Measurements from ENCODE around the gene TM9SF4. TPM values are rescaled to one million over a fixed set of nuclear protein-coding genes. Genes with fewer than 3 reads are reported as not detected.

TM9SF4 gene
- total RNA-seq, 1 donor from 2014 or later: 106 TPM

DNA sequence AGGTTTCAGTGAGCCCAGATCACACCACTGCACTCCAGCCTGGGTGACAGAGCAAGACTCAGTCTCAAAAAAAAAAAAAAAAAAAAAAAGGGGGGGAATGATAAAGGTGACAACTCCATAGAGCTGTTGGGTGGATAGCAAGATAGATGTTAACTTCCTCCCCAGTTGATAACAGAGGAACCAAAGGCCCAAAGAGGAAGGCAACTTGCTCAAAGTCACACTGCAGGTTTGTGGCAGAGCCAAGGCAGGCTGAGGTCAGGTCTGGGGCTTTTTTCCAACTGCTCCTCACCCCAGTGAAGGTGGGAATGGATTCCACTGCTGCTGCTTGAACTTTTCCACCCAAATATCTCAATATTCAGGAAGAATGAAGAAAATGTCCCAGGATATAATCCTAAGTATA is 30.7 kb upstream of the TM9SF4 start:
- TF ChIP-seq, protein P1, sequence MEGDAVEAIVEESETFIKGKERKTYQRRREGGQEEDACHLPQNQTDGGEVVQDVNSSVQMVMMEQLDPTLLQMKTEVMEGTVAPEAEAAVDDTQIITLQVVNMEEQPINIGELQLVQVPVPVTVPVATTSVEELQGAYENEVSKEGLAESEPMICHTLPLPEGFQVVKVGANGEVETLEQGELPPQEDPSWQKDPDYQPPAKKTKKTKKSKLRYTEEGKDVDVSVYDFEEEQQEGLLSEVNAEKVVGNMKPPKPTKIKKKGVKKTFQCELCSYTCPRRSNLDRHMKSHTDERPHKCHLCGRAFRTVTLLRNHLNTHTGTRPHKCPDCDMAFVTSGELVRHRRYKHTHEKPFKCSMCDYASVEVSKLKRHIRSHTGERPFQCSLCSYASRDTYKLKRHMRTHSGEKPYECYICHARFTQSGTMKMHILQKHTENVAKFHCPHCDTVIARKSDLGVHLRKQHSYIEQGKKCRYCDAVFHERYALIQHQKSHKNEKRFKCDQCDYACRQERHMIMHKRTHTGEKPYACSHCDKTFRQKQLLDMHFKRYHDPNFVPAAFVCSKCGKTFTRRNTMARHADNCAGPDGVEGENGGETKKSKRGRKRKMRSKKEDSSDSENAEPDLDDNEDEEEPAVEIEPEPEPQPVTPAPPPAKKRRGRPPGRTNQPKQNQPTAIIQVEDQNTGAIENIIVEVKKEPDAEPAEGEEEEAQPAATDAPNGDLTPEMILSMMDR (IDR thresholded peaks at IDR 0.05; ENCODE audit: partially characterized antibody, unreplicated experiment): no peak
- Mint-ChIP-seq H3K27ac (ENCODE audit: unreplicated experiment) (no peak overlapping the region), H3K9me3 (ENCODE audit: unreplicated experiment) (peaks cover 8% of the 10 kb centered on the region), H3K36me3 (ENCODE audit: unreplicated experiment) (peaks cover 11% of the 10 kb centered on the region), H3K27me3 (ENCODE audit: unreplicated experiment) (peaks cover 6% of the 10 kb centered on the region), H3K4me3 (ENCODE audit: unreplicated experiment) (no peak overlapping the region), H3K4me1 (ENCODE audit: low read depth, unreplicated experiment) (no peaks in the 10 kb centered on the region)
- no peak for DNase-seq

DNA sequence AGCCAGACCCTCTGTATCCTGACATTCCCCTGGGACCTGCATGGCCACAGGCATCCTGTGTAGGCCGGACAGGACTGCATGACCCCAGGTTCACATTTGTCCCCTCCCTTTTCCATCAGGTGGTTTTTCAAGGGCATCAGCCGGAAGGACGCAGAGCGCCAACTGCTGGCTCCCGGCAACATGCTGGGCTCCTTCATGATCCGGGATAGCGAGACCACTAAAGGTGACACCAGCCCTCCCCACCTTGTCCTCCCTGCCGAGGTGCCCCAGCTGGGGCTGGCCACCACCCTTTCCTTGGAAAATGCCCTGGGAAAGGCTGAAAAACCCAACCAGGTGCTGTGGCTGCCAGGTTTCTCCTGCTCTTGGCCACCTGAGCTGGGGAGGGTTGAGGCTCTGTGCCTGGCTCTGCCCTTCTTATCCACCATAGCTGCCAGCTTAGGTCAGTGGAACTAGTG is 29.8 kb upstream of the TM9SF4 start:
- no peak for DNase-seq
- H3K36me3 Mint-ChIP-seq (ENCODE audit: unreplicated experiment): peaks cover 11% of the 10 kb centered on the region
- TF ChIP-seq, protein P1 (IDR thresholded peaks at IDR 0.05; ENCODE audit: partially characterized antibody, unreplicated experiment): no peak
- peaks cover 6% of the 10 kb centered on the region for H3K27me3 Mint-ChIP-seq (ENCODE audit: unreplicated experiment)
- no peak overlapping the region for H3K4me3 Mint-ChIP-seq (ENCODE audit: unreplicated experiment)
- no peak overlapping the region for H3K27ac Mint-ChIP-seq (ENCODE audit: unreplicated experiment)
- no peaks in the 10 kb centered on the region for H3K4me1 Mint-ChIP-seq (ENCODE audit: low read depth, unreplicated experiment)
- H3K9me3 Mint-ChIP-seq (ENCODE audit: unreplicated experiment): peaks cover 8% of the 10 kb centered on the region

GRCh38 chr20:32080783-32081182 is 28.7 kb upstream of the TM9SF4 start:
- DNase-seq: no peak
- H3K4me3 Mint-ChIP-seq (ENCODE audit: unreplicated experiment): no peak overlapping the region
- H3K9me3 Mint-ChIP-seq (ENCODE audit: unreplicated experiment): peaks cover 5% of the 10 kb centered on the region
- H3K36me3 Mint-ChIP-seq (ENCODE audit: unreplicated experiment): peaks cover 6% of the 10 kb centered on the region
- no peaks in the 10 kb centered on the region for H3K4me1 Mint-ChIP-seq (ENCODE audit: low read depth, unreplicated experiment)
- H3K27me3 Mint-ChIP-seq (ENCODE audit: unreplicated experiment): peaks cover 8% of the 10 kb centered on the region
- TF ChIP-seq, protein P1 (IDR thresholded peaks at IDR 0.05; ENCODE audit: partially characterized antibody, unreplicated experiment): no peak
- no peak overlapping the region for H3K27ac Mint-ChIP-seq (ENCODE audit: unreplicated experiment)

DNA sequence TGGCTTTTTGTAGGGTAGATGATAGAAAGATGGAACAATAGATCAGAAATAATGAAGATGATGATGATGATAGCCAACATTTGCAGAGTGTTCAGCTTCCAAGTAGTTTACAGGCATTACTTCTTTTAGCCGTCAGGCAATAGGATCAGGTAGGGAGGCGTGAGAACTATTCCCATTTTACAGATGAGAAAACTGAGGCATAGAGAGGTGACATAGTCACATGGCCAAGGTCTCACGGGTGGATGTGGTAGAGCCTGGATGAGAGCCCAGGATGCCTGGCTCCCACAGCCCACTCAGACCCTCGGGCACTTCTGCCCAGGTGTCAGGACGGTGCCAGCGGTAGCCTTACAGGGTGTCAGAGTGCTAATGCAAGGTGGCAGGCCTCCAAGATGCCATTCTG is 26.0 kb upstream of the TM9SF4 start:
- H3K27ac Mint-ChIP-seq (ENCODE audit: unreplicated experiment): peak overlapping the region; percentile 36
- H3K36me3 Mint-ChIP-seq (ENCODE audit: unreplicated experiment): peaks cover 6% of the 10 kb centered on the region
- H3K4me3 Mint-ChIP-seq (ENCODE audit: unreplicated experiment): no peak overlapping the region
- no peak for DNase-seq
- H3K9me3 Mint-ChIP-seq (ENCODE audit: unreplicated experiment): peaks cover 7% of the 10 kb centered on the region
- H3K27me3 Mint-ChIP-seq (ENCODE audit: unreplicated experiment): peaks cover 11% of the 10 kb centered on the region
- TF ChIP-seq, protein P1 (IDR thresholded peaks at IDR 0.05; ENCODE audit: partially characterized antibody, unreplicated experiment): no peak
- H3K4me1 Mint-ChIP-seq (ENCODE audit: low read depth, unreplicated experiment): no peaks in the 10 kb centered on the region

DNA sequence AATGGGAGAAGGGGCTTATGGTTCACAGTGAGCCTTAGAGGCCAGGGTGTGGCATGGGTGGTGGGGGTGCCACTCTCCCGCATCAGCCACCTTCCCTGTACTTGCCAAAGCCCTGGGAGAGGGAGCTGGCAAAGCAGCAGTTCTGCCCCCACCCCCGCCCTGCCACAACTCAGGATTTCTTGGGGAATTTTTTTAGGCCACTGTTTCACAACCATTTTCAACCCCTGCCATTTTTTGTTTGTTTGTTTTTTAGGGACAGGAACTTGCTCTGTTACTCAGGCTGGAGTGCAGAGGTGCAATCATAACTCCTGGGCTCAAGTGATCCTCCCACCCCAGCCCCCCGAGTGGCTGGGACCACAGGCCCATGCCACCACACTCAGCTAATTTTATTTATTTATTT is 22.4 kb upstream of the TM9SF4 start:
- no peak overlapping the region for H3K4me3 Mint-ChIP-seq (ENCODE audit: unreplicated experiment)
- peaks cover 3% of the 10 kb centered on the region for H3K4me1 Mint-ChIP-seq (ENCODE audit: low read depth, unreplicated experiment)
- no peak for DNase-seq
- H3K36me3 Mint-ChIP-seq (ENCODE audit: unreplicated experiment): peaks cover 6% of the 10 kb centered on the region
- H3K9me3 Mint-ChIP-seq (ENCODE audit: unreplicated experiment): peaks cover 1% of the 10 kb centered on the region
- H3K27me3 Mint-ChIP-seq (ENCODE audit: unreplicated experiment): peaks cover 11% of the 10 kb centered on the region
- H3K27ac Mint-ChIP-seq (ENCODE audit: unreplicated experiment): no peak overlapping the region
- TF ChIP-seq, protein P1 (IDR thresholded peaks at IDR 0.05; ENCODE audit: partially characterized antibody, unreplicated experiment): no peak

All from glutamatergic neuron (in vitro differentiated cells).